HG03025 (cell line): ENCODE measurements around the gene CYBA.
A peak's percentile ranks its signal among the peaks of the same experiment; 100 is the strongest.
"Not testable (repeated sequence)": the region's sequence is repeated elsewhere in the genome, so short reads cannot be mapped to it uniquely, and the experiment has no call there.

Experiments
- ATAC-seq: cut with Tn5 transposase; IDR thresholded peaks from one replicate; pipeline ENCODE4 v1.9.1; 2021; ENCODE audit warnings: mild to moderate bottlenecking, moderate library complexity; ENCODE audit not compliant: unreplicated experiment, low FRiP score

CYBA gene

GRCh38 chr16:88686439-88687253 is 35.8 kb upstream of the CYBA start, which contains the start of gene SNAI3:
TSS of gene SNAI3 (minus strand) at chr16:88686507. CDS start at chr16:88686406, 101 bp downstream.
- ATAC-seq, result peak; percentile 44

GRCh38 chr16:88686062-88686438 is 35.2 kb upstream of the CYBA start:
- ATAC-seq, result no peak

GRCh38 chr16:88685156-88686061 is 34.6 kb upstream of the CYBA start:
- ATAC-seq, result no peak

GRCh38 chr16:88684569-88685155 is 33.8 kb upstream of the CYBA start:
- ATAC-seq, result no peak

- peak; percentile 64 for ATAC-seq
These were observed 31.0 kb upstream of the CYBA start for GRCh38 chr16:88681709-88682451.

GRCh38 chr16:88681084-88681680 is 30.3 kb upstream of the CYBA start:
- no peak for ATAC-seq

- ATAC-seq, result no peak
These were observed 29.8 kb upstream of the CYBA start for GRCh38 chr16:88680554-88681083.

- no peak for ATAC-seq
These were observed 27.5 kb upstream of the CYBA start for GRCh38 chr16:88678224-88678979.

- ATAC-seq, result no peak
These were observed 26.9 kb upstream of the CYBA start for GRCh38 chr16:88677721-88678120.

- no peak for ATAC-seq
These were observed 25.8 kb upstream of the CYBA start for GRCh38 chr16:88676502-88677242.

- no peak for ATAC-seq
These were observed 23.0 kb upstream of the CYBA start for GRCh38 chr16:88673716-88674379.

- ATAC-seq, result no peak
These were observed 21.9 kb upstream of the CYBA start for GRCh38 chr16:88672776-88673175.

GRCh38 chr16:88671806-88672205 is 21.0 kb upstream of the CYBA start:
- no peak for ATAC-seq

- ATAC-seq, result no peak
These were observed 19.1 kb upstream of the CYBA start for GRCh38 chr16:88669980-88670379.

GRCh38 chr16:88669493-88669892 is 18.6 kb upstream of the CYBA start:
- not testable (repeated sequence) for ATAC-seq

- no peak for ATAC-seq
These were observed 16.6 kb upstream of the CYBA start for GRCh38 chr16:88667461-88667860.

GRCh38 chr16:88665570-88665969 is 14.7 kb upstream of the CYBA start:
- ATAC-seq, result no peak

- ATAC-seq, result no peak
These were observed 14.3 kb upstream of the CYBA start for GRCh38 chr16:88665148-88665547.
